CD4-positive, alpha-beta T cell treated with Interleukin-4 for 1 hour (primary cell): ENCODE measurements around the gene KCNE5.
"Not testable (repeated sequence)": the region's sequence is repeated elsewhere in the genome, so short reads cannot be mapped to it uniquely, and the experiment has no call there.

Experiments used
- DNase-seq, 2 donors: peaks; one replicate each; pipeline ENCODE4 v3.0.0-alpha.2; 2020 to 2022

KCNE5 gene, protein sequence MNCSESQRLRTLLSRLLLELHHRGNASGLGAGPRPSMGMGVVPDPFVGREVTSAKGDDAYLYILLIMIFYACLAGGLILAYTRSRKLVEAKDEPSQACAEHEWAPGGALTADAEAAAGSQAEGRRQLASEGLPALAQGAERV

GRCh38 chrX:109624641-109625616 is at the start of gene KCNE5:
KCNE5 (minus strand) TSS chrX:109625172; CDS start chrX:109625020, 152 bp downstream.
- no peak for DNase-seq

GRCh38 chrX:109672239-109672638 is 47.3 kb upstream of the KCNE5 start:
- no peak for DNase-seq

GRCh38 chrX:109671170-109671569 is 46.2 kb upstream of the KCNE5 start:
- DNase-seq: not testable (repeated sequence)

DNA sequence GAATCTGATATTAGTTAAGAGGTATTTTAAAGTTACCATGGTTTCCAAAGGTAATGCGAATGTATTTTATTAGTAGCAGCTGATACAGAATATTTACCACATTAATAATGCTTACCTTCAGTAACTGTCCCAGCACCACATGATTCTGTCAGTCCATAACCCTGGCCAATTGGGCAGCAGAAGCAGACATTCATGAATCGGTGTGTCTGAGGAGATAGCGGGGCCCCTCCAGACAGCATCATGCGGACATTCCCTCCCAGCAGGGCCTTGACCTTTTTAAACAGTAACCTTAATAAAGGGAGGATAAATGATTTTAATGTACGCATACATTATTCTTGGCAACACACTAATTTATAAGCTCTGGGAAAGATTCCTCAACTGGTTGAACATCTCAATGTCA is 43.0 kb upstream of the KCNE5 start:
- DNase-seq: no peak

DNA sequence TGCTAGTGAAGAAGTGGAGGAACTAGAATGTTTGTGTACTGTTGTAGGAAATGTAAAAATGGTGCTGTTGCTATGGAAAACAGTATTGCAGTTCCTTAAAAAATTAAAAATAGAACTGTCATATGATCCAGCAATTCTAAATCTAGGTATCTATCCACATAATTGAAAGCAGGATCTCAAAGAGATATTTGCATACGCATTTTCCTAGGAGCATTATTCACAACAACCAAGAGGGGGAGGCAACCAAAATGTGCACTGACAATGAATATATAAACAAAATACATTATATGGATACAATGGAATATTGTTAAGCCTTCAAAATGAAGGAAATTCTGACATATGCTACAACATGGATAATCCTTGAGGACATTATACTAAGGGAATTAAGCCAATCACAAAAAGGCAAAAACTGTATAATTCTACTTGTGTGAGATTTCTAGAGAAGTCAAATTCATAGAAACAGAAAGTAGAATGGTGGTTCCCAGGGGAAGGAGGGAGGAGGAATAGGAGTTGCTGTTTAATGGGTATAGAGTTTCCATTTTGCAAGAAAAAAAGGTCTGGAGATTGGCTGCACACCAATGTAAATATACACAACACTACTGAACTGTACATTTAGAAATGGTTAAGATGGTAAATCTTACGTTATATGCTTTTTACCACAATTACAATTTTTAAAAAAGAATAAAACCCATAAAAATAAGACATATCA is 35.6 kb upstream of the KCNE5 start:
- DNase-seq: no peak

GRCh38 chrX:109658391-109658790 is 33.4 kb upstream of the KCNE5 start:
- no peak for DNase-seq

DNA sequence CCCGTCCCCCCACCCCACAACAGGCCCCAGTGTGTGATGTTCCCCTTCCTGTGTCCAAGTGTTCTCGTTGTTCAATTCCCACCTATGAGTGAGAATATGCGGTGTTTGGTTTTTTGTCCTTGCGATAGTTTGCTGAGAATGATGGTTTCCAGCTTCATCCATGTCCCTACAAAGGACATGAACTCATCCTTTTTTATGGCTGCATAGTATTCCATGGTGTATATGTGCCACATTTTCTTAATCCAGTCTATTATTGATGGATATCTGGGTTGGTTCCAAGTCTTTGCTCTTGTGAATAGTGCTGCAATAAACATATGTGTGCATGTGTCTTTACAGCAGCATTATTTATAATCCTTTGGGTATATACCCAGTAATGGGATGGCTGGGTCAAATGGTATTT is 32.4 kb upstream of the KCNE5 start:
- DNase-seq: not testable (repeated sequence)

- no peak for DNase-seq
Observed at GRCh38 chrX:109656774-109657173, 31.8 kb upstream of the KCNE5 start.

GRCh38 chrX:109655502-109656201 is 30.7 kb upstream of the KCNE5 start:
- DNase-seq: no peak

GRCh38 chrX:109654516-109655109 is 29.6 kb upstream of the KCNE5 start:
- DNase-seq: no peak

GRCh38 chrX:109644671-109645070 is 19.7 kb upstream of the KCNE5 start:
- DNase-seq: not testable (repeated sequence)

- DNase-seq: no peak
Observed at GRCh38 chrX:109643687-109644086, 18.7 kb upstream of the KCNE5 start.

GRCh38 chrX:109638158-109638557 is 13.2 kb upstream of the KCNE5 start:
- DNase-seq: no peak

GRCh38 chrX:109637477-109637876 is 12.5 kb upstream of the KCNE5 start:
- not testable (repeated sequence) for DNase-seq

- DNase-seq: no peak
Observed at GRCh38 chrX:109635146-109635545, 10.2 kb upstream of the KCNE5 start.

DNA sequence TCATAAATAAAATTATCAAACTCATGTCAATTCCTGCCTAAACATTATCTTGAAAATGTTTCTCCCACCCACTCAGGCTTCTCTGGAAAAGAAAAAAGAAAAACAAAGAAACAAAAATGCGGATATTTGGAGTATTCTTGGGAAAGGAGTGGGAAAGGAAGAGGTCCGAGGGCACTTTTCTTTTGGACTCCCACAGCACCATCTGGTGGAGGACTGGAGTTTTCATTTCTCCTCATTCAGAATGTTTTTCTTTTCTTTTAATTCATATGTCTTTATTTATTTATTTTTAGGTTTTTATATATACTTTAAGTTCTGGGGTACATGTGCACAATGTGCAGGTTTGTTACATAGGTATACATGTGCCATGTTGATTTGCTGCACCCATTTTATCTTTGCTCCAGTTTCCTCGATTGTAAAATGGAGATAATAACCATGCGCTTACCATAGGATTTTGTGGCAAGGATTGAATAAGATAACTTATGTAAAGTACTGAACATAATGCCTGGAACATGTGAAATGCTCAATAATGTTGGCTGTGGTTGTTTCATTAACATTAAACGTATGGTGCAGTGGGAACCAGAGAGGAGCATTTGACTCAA is 8.0 kb upstream of the KCNE5 start:
- DNase-seq: no peak

GRCh38 chrX:109629310-109629709 is 4.3 kb upstream of the KCNE5 start:
- no peak for DNase-seq

DNA sequence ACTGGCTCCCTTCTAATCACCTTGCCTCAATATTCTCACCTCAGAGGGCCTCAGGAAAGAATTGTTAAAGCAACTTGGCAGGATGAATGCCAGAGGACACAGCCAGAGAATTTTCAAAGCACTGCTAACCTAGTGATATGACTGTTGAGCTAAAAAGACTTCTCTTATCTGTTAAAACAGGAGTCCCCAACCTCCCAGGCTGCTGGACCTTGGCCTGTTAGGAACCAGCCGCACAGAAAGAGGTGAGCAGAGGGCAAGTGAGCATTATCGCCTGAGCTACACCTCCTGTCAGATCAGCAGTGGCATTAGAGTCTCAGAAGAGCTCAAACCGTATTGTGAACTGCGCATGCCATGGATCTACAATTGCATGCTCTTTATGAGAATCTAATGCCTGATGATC is 1.7 kb upstream of the KCNE5 start:
- DNase-seq: no peak

DNA sequence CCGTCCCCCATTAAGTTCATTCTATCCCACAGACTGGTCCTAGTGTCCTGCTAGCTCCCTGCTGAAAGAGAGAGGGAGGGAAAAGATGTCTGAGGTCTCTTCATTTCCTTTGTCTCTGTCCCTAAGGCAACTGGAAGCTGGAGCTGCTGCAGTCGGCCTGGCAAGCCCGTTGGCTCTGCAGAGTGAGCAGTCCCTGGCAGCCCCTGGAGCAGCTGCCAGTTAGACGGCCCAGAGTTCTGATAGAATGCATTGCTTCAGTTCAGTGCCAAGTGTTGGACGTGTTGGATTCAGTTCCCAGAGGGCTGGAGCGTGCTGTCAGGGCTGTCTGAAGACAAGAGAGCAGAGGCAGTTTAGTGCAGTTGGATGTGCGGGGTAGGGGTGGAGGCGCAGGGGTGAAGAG is 975 bp downstream of the KCNE5 start:
- no peak for DNase-seq

- DNase-seq: no peak
Observed at GRCh38 chrX:109622270-109622669, 2.7 kb downstream of the KCNE5 start.

- no peak for DNase-seq
Observed at GRCh38 chrX:109619771-109620170, 5.2 kb downstream of the KCNE5 start.

DNA sequence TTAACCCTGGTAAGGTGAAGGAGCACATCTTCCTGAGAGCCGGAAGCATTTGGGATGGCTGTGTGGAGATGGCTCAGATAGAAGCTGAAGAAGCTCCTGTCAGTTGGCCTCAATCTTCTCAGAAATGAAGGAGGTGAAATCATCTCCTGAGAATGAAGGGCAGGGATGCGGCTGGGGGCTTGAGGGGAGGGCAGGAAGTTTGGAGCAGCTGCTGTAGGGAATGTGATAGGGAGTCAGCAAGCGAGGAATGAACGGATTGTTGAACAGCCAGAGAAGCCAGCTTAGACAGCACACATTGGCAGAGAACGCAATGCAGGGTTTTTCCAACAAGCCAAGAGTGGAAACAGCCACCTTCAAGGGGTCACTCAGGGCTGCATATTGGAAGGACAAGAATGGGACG is 10.0 kb downstream of the KCNE5 start:
- no peak for DNase-seq
